ENCODE results near the gene RTN4R.
"Not testable (repeated sequence)": the region's sequence is repeated elsewhere in the genome, so short reads cannot be mapped to it uniquely, and the experiment has no call there.

The RTN4R gene

GRCh38 chr22:20286784-20287423, 18.8 kb upstream of the RTN4R start:
- not testable (repeated sequence) for DNase-seq

- not testable (repeated sequence) for DNase-seq
These were observed 18.2 kb upstream of the RTN4R start for GRCh38 chr22:20286312-20286660.

- peak; percentile 88 for DNase-seq
These were observed 17.6 kb upstream of the RTN4R start for GRCh38 chr22:20285473-20286311.

- DNase-seq, result peak; percentile 24
These were observed 16.5 kb upstream of the RTN4R start for GRCh38 chr22:20284471-20285086.

GRCh38 chr22:20283674-20284066, 15.6 kb upstream of the RTN4R start:
- peak; percentile 76 for DNase-seq

- no peak for DNase-seq
These were observed 15.0 kb upstream of the RTN4R start for GRCh38 chr22:20282901-20283673.

- no peak for DNase-seq
These were observed 13.8 kb upstream of the RTN4R start for GRCh38 chr22:20281891-20282290.

DNA sequence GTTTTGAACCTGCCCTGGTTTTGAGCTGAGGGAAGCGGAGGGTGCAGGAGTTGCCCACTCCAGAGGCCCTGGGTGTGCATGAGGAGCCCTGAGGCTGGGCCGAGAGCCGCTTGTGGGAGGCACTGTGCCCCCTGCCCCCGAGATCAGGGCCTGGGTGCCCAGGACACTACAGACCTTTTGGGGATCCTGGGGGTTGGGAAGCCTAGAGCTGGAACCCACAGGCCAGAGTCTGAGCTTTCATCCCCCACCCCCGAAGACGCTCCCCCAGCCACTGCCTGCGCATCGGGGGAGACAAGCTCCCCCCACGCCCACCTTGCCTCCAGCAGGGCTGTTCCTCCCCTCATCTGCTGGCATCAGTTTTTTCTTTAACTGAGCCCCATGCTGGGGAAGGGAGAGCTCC, 13.4 kb upstream of the RTN4R start:
- DNase-seq, result not testable (repeated sequence)

DNA sequence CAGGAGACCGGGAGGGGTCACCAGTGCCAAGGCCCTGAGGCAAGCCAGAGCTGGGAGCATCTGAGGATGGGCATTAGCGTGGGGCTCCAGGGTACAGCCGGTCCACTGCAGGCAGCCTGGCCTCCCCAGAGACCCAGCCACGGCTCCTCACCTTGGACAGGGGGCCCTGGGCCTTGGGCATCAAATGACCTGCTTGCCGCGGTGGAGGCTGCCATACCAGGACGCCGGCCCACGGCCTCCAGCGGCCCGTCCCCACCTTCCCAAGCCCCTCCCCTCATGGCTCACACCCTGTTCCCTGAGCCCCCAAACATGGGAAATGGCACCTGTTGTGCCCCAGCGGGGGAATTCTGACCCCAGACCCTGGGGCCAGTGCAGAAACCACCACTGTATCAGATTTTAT, 12.7 kb upstream of the RTN4R start:
- DNase-seq, result no peak

- not testable (repeated sequence) for DNase-seq
These were observed 12.0 kb upstream of the RTN4R start for GRCh38 chr22:20280163-20280562.

DNA sequence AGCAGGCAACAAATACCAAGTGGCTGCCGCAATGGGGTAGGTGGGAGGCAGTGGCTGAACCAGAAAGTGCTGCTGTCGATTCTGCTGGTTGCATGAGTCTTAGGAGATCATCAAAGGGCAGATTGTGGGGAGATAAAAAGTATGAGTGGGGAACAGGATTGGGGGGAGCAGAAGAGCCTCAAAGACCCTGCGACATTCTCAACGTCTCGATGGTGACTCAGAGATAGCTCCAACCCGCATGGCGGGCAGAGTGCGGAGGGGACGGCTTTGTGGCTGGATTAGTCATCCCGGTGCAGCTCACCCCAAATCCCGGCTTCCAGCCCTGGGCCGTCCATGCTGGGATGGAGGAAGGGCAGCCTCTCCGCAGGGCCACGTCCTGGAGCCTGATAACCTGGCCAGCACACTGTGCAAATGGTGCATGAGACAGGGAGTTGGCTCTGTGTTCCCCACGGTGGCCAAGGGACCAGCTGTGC, 11.6 kb upstream of the RTN4R start:
- DNase-seq, result no peak

GRCh38 chr22:20278726-20279490, 10.8 kb upstream of the RTN4R start:
- DNase-seq, result not testable (repeated sequence)

GRCh38 chr22:20277936-20278635, 10.0 kb upstream of the RTN4R start:
- DNase-seq, result not testable (repeated sequence)

- no peak for DNase-seq
These were observed 8.3 kb upstream of the RTN4R start for GRCh38 chr22:20276468-20276867.

- no peak for DNase-seq
These were observed 7.7 kb upstream of the RTN4R start for GRCh38 chr22:20275836-20276235.

DNA sequence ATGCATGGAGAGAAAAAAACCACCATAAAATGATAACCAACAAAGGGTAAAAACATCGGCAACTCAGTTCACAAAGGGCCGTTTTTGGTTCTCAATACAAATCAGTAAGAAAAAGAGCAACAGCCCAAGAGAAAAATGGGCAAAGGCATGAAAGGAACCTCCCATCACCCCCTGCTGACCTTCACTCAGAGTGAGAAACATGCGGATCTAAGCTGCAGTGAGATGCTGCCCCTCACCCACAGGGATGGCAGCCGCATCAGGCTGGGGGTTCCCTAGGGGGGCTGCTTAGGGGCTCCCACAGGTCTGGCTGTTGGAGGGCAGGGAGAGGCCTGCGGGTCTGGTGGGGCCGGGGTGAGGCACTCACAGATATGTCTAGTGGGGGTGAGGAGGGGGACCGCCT, 7.2 kb upstream of the RTN4R start:
- not testable (repeated sequence) for DNase-seq

DNA sequence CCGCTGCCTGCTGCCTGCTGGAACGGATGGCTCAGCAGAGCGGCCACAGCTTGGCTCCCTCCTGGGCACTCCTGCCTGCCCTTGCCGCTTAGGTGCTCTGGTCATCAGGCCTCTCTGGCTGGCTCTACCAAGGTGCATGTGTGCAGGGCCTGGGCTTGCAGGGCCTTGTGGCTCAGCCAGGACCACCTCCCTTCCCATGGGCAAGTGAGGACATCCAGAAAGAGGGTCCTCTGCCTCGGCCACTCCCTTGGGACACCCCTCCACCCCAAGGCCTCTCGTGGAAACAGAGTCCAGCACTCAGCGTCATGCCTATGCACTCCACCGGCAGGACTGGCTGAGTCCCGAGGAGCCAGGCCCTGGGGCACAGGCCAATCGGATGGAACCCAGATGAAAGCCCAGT, 6.3 kb upstream of the RTN4R start:
- not testable (repeated sequence) for DNase-seq

DNA sequence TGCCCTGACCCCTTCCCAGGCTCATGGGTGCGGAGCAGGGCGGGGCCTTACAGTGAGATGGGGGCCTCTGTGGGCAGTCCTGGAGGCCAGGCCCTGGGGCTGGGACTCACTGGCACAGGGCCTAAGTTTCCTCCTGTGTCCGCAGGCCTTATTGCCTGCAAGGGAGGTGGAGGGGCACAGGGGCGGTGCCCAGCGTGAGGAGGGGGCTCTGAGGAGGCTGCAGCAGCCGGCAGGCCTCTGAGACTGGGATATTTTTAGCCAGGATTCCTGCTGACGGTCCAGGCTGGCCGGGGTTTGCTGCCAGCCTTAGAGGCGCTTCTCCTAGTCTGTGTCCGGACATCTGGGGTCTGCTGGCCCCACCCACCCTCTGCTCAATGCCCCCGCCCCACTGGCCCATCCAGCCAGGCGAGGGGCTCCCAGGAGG, 5.7 kb upstream of the RTN4R start:
- DNase-seq, result peak; percentile 44

- DNase-seq, result no peak
These were observed 4.6 kb upstream of the RTN4R start for GRCh38 chr22:20272700-20273099.

DNA sequence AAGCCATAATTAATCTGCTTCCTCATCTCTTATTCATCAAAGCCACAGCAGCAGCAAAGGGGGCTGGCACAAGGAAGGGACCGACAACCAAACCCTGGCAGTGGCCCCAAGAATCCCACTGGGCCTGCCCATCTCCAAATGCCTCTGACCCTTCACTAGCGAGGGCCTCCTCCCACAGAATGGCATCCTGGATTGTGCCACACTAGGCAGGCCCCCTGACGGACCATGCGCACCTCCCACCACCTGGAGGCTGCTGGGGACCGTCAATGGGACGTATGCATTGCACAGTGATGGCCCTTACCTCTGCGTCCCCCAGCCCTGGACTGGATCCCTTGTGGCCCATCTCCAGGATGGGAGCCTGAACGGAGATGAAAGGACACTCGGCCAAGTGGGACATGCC, 4.1 kb upstream of the RTN4R start:
- DNase-seq, result no peak

Measured in retina (tissue), 1 donor.